Measurements from ENCODE around the gene PPARGC1A. TPM values are rescaled to one million over a fixed set of nuclear protein-coding genes. Genes with fewer than 3 reads are reported as not detected.
A peak's percentile ranks its signal among the peaks of the same experiment; 100 is the strongest.

The PPARGC1A gene
- total RNA-seq, 4 donors from 2014 or later: 13.8 to 22.8 (median 17.1) TPM

DNA sequence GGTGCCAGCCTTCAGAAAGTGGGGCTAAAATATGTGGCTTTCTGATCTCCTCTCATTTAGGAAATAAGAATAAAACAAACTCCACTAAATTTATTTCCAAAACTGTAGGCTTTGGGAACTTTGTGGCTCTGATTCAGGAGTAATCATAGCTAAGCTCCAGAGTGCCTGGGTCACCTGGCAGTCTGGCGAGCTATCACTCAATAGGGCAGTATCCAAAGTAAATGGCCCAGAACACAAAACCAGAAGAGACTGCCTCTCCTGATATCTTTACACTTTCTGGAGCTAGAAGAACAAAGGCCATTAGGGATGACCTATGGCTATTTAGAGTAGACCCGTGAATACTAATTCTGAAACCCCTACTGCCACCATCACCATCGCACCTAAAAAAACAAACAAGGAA lies 17.0 kb upstream of the PPARGC1A start:
- no peak overlapping the region for H3K4me3 ChIP-seq
- no peaks in the 10 kb centered on the region for H3K36me3 ChIP-seq
- H3K27me3 ChIP-seq: no peaks in the 10 kb centered on the region
- WGBS: 73% methylated on average over 3 of the region's 3 CpGs
- H3K27ac ChIP-seq (replicated peaks in 1 of 4): peak overlapping the region in 1 of 4 donors; percentile 77
- no peak for DNase-seq (ENCODE audit: extremely low spot score)
- no peaks in the 10 kb centered on the region for H3K9me3 ChIP-seq
- intact Hi-C loops (cut with DNase I): no loop called here
- peaks cover 5 to 30% (median 22%) of the 10 kb centered on the region in 4 donors for H3K4me1 ChIP-seq
- TF ChIP-seq EP300 (IDR thresholded peaks at IDR 0.05) (no peak), POLR2AphosphoS5 (IDR thresholded peaks at IDR 0.05) (no peak), POLR2A (IDR thresholded peaks at IDR 0.05; ENCODE audit: low read depth) (no peak)
- TF ChIP-seq, protein P1, sequence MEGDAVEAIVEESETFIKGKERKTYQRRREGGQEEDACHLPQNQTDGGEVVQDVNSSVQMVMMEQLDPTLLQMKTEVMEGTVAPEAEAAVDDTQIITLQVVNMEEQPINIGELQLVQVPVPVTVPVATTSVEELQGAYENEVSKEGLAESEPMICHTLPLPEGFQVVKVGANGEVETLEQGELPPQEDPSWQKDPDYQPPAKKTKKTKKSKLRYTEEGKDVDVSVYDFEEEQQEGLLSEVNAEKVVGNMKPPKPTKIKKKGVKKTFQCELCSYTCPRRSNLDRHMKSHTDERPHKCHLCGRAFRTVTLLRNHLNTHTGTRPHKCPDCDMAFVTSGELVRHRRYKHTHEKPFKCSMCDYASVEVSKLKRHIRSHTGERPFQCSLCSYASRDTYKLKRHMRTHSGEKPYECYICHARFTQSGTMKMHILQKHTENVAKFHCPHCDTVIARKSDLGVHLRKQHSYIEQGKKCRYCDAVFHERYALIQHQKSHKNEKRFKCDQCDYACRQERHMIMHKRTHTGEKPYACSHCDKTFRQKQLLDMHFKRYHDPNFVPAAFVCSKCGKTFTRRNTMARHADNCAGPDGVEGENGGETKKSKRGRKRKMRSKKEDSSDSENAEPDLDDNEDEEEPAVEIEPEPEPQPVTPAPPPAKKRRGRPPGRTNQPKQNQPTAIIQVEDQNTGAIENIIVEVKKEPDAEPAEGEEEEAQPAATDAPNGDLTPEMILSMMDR (IDR thresholded peaks at IDR 0.05): no peak

DNA sequence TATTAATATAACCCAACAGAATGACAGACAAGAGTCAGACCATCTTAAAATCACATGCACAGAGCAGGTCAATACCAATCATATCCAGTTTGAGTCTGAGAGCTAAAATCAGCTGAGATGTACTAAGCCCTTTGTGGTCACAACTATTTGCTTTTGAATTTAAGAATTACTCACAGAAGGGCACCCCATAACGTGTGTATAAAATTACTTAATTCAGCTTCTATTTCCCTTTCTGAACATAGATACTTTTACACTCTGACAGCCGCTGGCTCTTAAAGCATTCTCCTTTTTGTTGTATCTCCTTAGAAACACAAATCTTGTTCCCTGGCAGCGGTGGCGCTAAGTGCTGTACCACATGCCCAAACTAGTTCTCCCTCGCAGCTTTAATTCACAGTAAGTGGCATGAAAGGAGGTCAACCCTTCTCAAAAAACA lies 14.8 kb upstream of the PPARGC1A start:
- Histone ChIP-seq H3K4me1 (peaks cover 5 to 30% (median 22%) of the 10 kb centered on the region in 4 donors), H3K27ac (replicated peaks in 1 of 4) (peak overlapping the region; percentile 71 to 77 (median 72)), H3K36me3 (no peaks in the 10 kb centered on the region), H3K9me3 (no peaks in the 10 kb centered on the region), H3K27me3 (no peaks in the 10 kb centered on the region), H3K4me3 (no peak overlapping the region)
- intact Hi-C loops (cut with DNase I): no loop called here
- TF ChIP-seq EP300 (IDR thresholded peaks at IDR 0.05): no peak
- no peak for TF ChIP-seq POLR2A (IDR thresholded peaks at IDR 0.05; ENCODE audit: low read depth)
- TF ChIP-seq POLR2AphosphoS5 (IDR thresholded peaks at IDR 0.05): peak in 1 of 2 donors; percentile 24
- no peak for DNase-seq (ENCODE audit: extremely low spot score)
- 64% methylated on average over 5 of the region's 5 CpGs for WGBS

DNA sequence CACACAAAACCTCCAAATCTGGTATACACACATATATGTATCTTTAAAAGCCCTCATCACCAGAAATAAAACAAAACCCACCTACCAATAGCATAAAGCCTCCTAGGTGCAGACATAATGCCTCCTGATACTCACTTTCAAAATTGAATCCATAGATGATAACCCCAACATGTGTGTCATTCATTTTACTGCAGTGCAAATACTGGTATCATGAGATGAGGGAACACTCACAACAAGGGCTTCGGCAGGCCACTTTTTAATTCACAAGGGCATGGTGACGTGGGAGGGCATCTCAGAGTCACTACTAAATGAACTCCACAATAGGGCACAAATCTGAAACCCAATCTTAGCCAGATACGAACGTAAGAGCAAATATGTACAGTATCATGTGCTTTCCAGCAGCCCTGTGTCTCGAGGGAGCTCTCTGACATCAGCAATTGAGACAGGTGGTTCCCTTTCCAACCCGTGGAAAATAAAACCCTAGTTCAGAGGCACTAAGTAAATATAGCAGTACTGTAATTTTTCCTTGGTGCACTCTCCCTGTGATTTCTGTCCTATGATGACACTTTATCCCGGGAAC lies 14.1 kb upstream of the PPARGC1A start:
- peak overlapping the region; percentile 71 to 77 (median 72) for H3K27ac ChIP-seq (replicated peaks in 1 of 4)
- H3K27me3 ChIP-seq: no peaks in the 10 kb centered on the region
- no peak for TF ChIP-seq POLR2A (IDR thresholded peaks at IDR 0.05; ENCODE audit: low read depth)
- peak; percentile 28 for TF ChIP-seq EP300 (IDR thresholded peaks at IDR 0.05)
- TF ChIP-seq POLR2AphosphoS5 (IDR thresholded peaks at IDR 0.05): peak; percentile 61 to 77
- no peak for DNase-seq (ENCODE audit: extremely low spot score)
- no peaks in the 10 kb centered on the region for H3K36me3 ChIP-seq
- no peaks in the 10 kb centered on the region for H3K9me3 ChIP-seq
- intact Hi-C loops (cut with DNase I): no loop called here
- peaks cover 5 to 30% (median 22%) of the 10 kb centered on the region in 4 donors for H3K4me1 ChIP-seq
- 21% methylated on average over 6 of the region's 7 CpGs for WGBS
- no peak overlapping the region for H3K4me3 ChIP-seq

DNA sequence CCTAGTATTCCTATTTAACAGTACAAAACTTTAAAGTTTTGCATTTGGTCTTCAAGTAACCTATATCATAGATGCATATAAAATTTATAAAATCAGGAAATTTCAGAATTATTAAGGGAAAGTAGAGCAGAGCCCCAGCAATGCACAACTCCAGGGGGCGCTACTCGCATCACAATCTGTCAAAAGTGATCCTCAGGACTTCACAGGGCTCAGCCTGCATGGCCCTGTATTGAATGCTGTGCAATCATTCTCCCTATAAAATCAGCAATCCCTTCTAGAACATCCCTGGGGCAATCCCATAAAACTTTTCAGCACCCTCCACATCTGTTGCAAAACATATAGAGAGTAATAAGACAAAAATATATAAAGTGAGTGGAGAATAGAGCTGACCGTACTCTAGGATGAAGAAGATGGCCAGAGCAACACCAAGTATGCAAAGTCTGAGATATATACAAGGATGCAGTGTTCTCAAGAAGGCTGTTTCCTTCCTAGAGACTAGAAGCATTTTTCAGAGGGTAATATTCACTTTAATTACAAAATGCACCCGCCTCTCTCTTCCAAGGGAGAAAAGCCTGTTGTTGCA lies 12.5 kb upstream of the PPARGC1A start:
- TF ChIP-seq POLR2A (IDR thresholded peaks at IDR 0.05; ENCODE audit: low read depth) (no peak), POLR2AphosphoS5 (IDR thresholded peaks at IDR 0.05) (no peak)
- TF ChIP-seq, protein P1 (IDR thresholded peaks at IDR 0.05): peak in 1 of 3 experiments; percentile 2
- Histone ChIP-seq H3K4me3 (no peak overlapping the region), H3K27me3 (no peaks in the 10 kb centered on the region), H3K27ac (replicated peaks in 1 of 4) (peak overlapping the region in 1 of 4 donors; percentile 77), H3K4me1 (peaks cover 5 to 30% (median 22%) of the 10 kb centered on the region in 4 donors), H3K9me3 (no peaks in the 10 kb centered on the region), H3K36me3 (no peaks in the 10 kb centered on the region)
- WGBS: 87% methylated on average over 4 of the region's 4 CpGs
- DNase-seq (ENCODE audit: extremely low spot score): no peak
- intact Hi-C loops (cut with DNase I): no loop called here

GRCh38 chr4:23900636-23901035 lies 10.8 kb upstream of the PPARGC1A start:
- H3K9me3 ChIP-seq: no peaks in the 10 kb centered on the region
- H3K4me3 ChIP-seq: no peak overlapping the region
- H3K27me3 ChIP-seq: no peaks in the 10 kb centered on the region
- H3K36me3 ChIP-seq: no peaks in the 10 kb centered on the region
- H3K4me1 ChIP-seq: peaks cover 5 to 26% (median 20%) of the 10 kb centered on the region in 4 donors
- DNase-seq (ENCODE audit: extremely low spot score): no peak
- 85% methylated on average over 6 of the region's 6 CpGs for whole genome bisulfite sequencing
- TF ChIP-seq POLR2A (IDR thresholded peaks at IDR 0.05; ENCODE audit: low read depth): no peak
- no peak for TF ChIP-seq EP300 (IDR thresholded peaks at IDR 0.05)
- TF ChIP-seq POLR2AphosphoS5 (IDR thresholded peaks at IDR 0.05): no peak
- TF ChIP-seq, protein P1 (IDR thresholded peaks at IDR 0.05): no peak
- intact Hi-C loops (cut with DNase I): no loop called here
- no peak overlapping the region for H3K27ac ChIP-seq (replicated peaks in 1 of 4)
